Type B pancreatic cell (in vitro differentiated cells): ENCODE data around the gene KCTD13. TPM values are rescaled to one million over a fixed set of nuclear protein-coding genes. Genes with fewer than 3 reads are reported as not detected.

Experiments used
- DNase-seq: peaks from one replicate; pipeline ENCODE4 v3.0.0; 2021; ENCODE audit warnings: mixed read lengths; ENCODE audit not compliant: unreplicated experiment; ENCODE audit errors: extremely low spot score
- H3K27ac Mint-ChIP-seq: 2 replicates; pipeline ENCODE4 v1.8.0; 2021; ENCODE audit warnings: mild to moderate bottlenecking, mixed read lengths
- H3K27me3 Mint-ChIP-seq: 2 replicates; pipeline ENCODE4 v1.8.0; 2021; ENCODE audit warnings: mixed read lengths
- H3K36me3 Mint-ChIP-seq: 2 replicates; pipeline ENCODE4 v1.8.0; 2021; ENCODE audit warnings: mixed read lengths
- H3K4me1 Mint-ChIP-seq: one replicate; pipeline ENCODE4 v1.8.0; 2021; ENCODE audit warnings: mixed read lengths; ENCODE audit not compliant: unreplicated experiment
- H3K4me3 Mint-ChIP-seq: 2 replicates; pipeline ENCODE4 v1.8.0; 2021; ENCODE audit warnings: mild to moderate bottlenecking, mixed read lengths
- H3K9me3 Mint-ChIP-seq: 2 replicates; pipeline ENCODE4 v1.8.0; 2021; ENCODE audit warnings: mixed read lengths
- CTCF ChIP-seq: fragments of 200-600 bp; sonication (generic); conservative IDR thresholded peaks from 2 replicates; pipeline ENCODE4 v1.5.0; 2021; ENCODE audit warnings: antibody characterized with exemption, mild to moderate bottlenecking
- total RNA-seq: library from RNA; stranded (reverse); gene quantifications from 2 replicates; pipeline ENCODE4 v1.2.1, GENCODE V29; 2021; ENCODE audit warnings: low replicate concordance

KCTD13 gene
- total RNA-seq, 1 donor from 2014 or later: 20.6 TPM

DNA sequence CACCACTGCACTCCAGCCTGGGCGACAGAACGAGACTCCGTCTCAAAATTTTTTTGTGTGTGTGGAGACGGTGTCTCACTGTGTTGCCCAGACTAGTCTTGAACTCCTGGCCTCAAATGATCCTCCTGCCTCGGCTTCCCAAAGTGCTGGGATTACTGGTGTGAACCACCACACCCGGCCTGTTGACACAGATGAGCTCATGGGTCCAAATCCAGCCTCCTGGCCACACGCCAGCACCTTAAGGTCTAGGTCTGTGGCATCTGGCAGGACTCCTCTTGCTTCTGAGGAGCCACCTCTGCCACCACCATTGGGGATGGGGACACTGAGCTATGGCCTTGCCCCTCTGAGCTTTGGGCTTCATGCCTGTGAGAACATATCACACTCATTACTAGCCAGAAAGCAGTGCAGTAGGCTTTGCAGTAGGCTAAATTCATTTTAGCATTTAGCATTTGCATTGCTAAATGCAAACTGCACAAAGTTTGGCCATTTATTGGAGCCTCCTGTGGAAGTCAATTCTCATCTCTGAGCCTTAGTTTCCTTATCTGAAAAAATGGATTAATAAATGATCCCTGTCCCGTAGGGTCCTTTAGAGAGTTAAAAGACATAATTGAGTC lies 57.5 kb downstream of the KCTD13 start:
- DNase-seq: no peak
- Mint-ChIP-seq H3K4me1 (peaks cover 1% of the 10 kb centered on the region), H3K27me3 (no peaks in the 10 kb centered on the region), H3K9me3 (no peaks in the 10 kb centered on the region), H3K27ac (no peak overlapping the region), H3K36me3 (no peaks in the 10 kb centered on the region), H3K4me3 (no peak overlapping the region)
- no peak for TF ChIP-seq CTCF

DNA sequence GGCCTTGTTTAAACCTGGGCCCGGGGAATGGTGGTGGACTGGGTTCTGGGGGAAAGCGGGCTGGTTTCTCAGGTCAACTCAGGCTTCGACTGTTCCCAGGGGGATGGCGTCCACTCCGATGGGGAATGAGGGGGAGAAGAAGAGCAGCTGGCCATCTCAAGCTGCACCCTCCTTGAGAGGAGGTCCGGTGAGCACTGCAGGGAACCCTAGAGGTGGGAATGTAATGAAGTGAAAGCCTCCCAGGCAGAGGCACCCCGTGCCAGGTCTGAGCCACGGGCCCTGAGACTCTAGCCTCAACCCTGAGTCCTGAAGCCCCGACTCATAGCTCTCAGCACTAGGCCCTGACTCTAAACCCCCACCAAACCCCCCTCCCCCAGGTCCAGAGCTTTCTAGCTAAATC lies 61.8 kb downstream of the KCTD13 start:
- DNase-seq: no peak
- Mint-ChIP-seq H3K4me1 (peaks cover 15% of the 10 kb centered on the region), H3K27me3 (no peaks in the 10 kb centered on the region), H3K36me3 (peaks cover 4% of the 10 kb centered on the region), H3K9me3 (no peaks in the 10 kb centered on the region), H3K27ac (no peak overlapping the region), H3K4me3 (no peak overlapping the region)
- no peak for TF ChIP-seq CTCF

GRCh38 chr16:29863669-29863984 lies 62.4 kb downstream of the KCTD13 start:
- DNase-seq: no peak
- Mint-ChIP-seq H3K27ac (peak overlapping the region; percentile 100), H3K36me3 (peaks cover 4% of the 10 kb centered on the region), H3K4me1 (peaks cover 15% of the 10 kb centered on the region), H3K9me3 (no peaks in the 10 kb centered on the region), H3K27me3 (no peaks in the 10 kb centered on the region), H3K4me3 (peak overlapping the region; percentile 93)
- no peak for TF ChIP-seq CTCF

- Mint-ChIP-seq H3K27me3 (no peaks in the 10 kb centered on the region), H3K9me3 (no peaks in the 10 kb centered on the region), H3K4me1 (peaks cover 15% of the 10 kb centered on the region), H3K27ac (peak within 1 kb of the TSS; percentile 100), H3K4me3 (peak within 1 kb of the TSS; percentile 98), H3K36me3 (peaks cover 8% of the 10 kb centered on the region)
- DNase-seq: peak; percentile 90
- peak; percentile 74 for TF ChIP-seq CTCF
These were observed 63.0 kb downstream of the KCTD13 start, which contains the start of gene CDIPT for GRCh38 chr16:29862884-29863668. Gene CDIPT, minus strand, starts transcription at chr16:29863226. Its CDS starts 369 bp downstream, at chr16:29862857.

GRCh38 chr16:29862383-29862883 lies 63.6 kb downstream of the KCTD13 start:
- H3K9me3 Mint-ChIP-seq: no peaks in the 10 kb centered on the region
- H3K27me3 Mint-ChIP-seq: no peaks in the 10 kb centered on the region
- peak overlapping the region; percentile 95 for H3K27ac Mint-ChIP-seq
- no peak for TF ChIP-seq CTCF
- H3K4me1 Mint-ChIP-seq: peaks cover 15% of the 10 kb centered on the region
- H3K36me3 Mint-ChIP-seq: peaks cover 8% of the 10 kb centered on the region
- DNase-seq: no peak
- H3K4me3 Mint-ChIP-seq: peak overlapping the region; percentile 98
